ENCODE data around the gene DENND4C. TPM values are rescaled to one million over a fixed set of nuclear protein-coding genes. Genes with fewer than 3 reads are reported as not detected.

Gene DENND4C
- total RNA-seq, 1 donor from 2014 or later = 41.7 TPM

DNA sequence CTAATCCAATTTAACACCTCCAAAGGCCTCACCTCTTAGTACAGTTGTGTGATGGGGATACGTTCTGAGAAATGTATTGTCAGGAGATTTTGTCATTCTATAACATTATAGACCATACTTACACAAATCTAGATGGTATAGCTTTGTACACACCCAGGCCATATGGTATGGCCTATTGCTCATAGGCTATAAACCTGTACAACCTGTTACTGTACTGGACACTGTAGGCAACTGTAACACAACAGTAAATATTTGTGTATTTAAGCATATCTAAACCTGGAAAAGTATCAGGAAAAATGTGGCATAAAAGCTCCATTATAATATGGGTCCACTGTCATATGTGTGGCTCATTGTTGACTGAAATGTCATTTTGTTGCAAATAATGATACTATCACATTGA is 190.4 kb downstream of the DENND4C start:
- Histone ChIP-seq H3K27me3 (ENCODE audit: control insufficient read depth, insufficient read depth, low read length) (no peaks in the 10 kb centered on the region), H3K36me3 (ENCODE audit: control insufficient read depth, insufficient read depth, low read length) (no peaks in the 10 kb centered on the region), H3K4me3 (ENCODE audit: low read depth, low read length) (no peak overlapping the region)
- no peak for DNase-seq (ENCODE audit: low read depth)
- TF ChIP-seq, protein P1, sequence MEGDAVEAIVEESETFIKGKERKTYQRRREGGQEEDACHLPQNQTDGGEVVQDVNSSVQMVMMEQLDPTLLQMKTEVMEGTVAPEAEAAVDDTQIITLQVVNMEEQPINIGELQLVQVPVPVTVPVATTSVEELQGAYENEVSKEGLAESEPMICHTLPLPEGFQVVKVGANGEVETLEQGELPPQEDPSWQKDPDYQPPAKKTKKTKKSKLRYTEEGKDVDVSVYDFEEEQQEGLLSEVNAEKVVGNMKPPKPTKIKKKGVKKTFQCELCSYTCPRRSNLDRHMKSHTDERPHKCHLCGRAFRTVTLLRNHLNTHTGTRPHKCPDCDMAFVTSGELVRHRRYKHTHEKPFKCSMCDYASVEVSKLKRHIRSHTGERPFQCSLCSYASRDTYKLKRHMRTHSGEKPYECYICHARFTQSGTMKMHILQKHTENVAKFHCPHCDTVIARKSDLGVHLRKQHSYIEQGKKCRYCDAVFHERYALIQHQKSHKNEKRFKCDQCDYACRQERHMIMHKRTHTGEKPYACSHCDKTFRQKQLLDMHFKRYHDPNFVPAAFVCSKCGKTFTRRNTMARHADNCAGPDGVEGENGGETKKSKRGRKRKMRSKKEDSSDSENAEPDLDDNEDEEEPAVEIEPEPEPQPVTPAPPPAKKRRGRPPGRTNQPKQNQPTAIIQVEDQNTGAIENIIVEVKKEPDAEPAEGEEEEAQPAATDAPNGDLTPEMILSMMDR (IDR thresholded peaks at IDR 0.05; ENCODE audit: insufficient read depth, low read length, poor library complexity, severe bottlenecking) = no peak

Other genes starting within 250 kb of the DENND4C start
- gene SAXO1, start 197.5 kb upstream of the DENND4C start, total RNA-seq = under 0.01 TPM in 1 of 2 replicates, not detected in the other
- gene RRAGA, start 181.3 kb upstream of the DENND4C start, total RNA-seq = 54.6 and 61.4 TPM in 2 replicates
- gene HAUS6, start 127.8 kb upstream of the DENND4C start, total RNA-seq = 15.5 and 18.0 TPM in 2 replicates
- 70.4 and 83.6 TPM in 2 replicates for gene PLIN2, start 103.2 kb upstream of the DENND4C start, total RNA-seq
- 2,289 and 2,366 TPM in 2 replicates for gene RPS6, start 149.5 kb downstream of the DENND4C start, total RNA-seq
- 7.7 and 10.8 TPM in 2 replicates for gene ACER2, start 178.3 kb downstream of the DENND4C start, total RNA-seq